ENCODE results near the gene TRAF3IP3.

TRAF3IP3 gene

GRCh38 chr1:209738270-209738669 is 17.6 kb upstream of the TRAF3IP3 start:
- no peak for DNase-seq (ENCODE audit: low read depth in 2 of 2)

GRCh38 chr1:209741193-209741592 is 14.7 kb upstream of the TRAF3IP3 start:
- no peak for DNase-seq (ENCODE audit: low read depth in 2 of 2)

GRCh38 chr1:209741889-209742288 is 14.0 kb upstream of the TRAF3IP3 start:
- DNase-seq (ENCODE audit: low read depth in 2 of 2) = no peak

GRCh38 chr1:209742409-209743144 is 13.3 kb upstream of the TRAF3IP3 start:
- no peak for DNase-seq (ENCODE audit: low read depth in 2 of 2)

- no peak for DNase-seq (ENCODE audit: low read depth in 2 of 2)
Measured at GRCh38 chr1:209743145-209743482, 12.7 kb upstream of the TRAF3IP3 start.

- no peak for DNase-seq (ENCODE audit: low read depth in 2 of 2)
Measured at GRCh38 chr1:209746451-209747165, 9.2 kb upstream of the TRAF3IP3 start.

GRCh38 chr1:209747580-209748262 is 8.1 kb upstream of the TRAF3IP3 start:
- peak; percentile 57 to 71 for DNase-seq (ENCODE audit: low read depth in 2 of 2)

GRCh38 chr1:209748620-209749019 is 7.2 kb upstream of the TRAF3IP3 start:
- DNase-seq (ENCODE audit: low read depth in 2 of 2) = no peak

- no peak for DNase-seq (ENCODE audit: low read depth in 2 of 2)
Measured at GRCh38 chr1:209749205-209749604, 6.6 kb upstream of the TRAF3IP3 start.

- DNase-seq (ENCODE audit: low read depth in 2 of 2) = no peak
Measured at GRCh38 chr1:209749670-209750323, 6.1 kb upstream of the TRAF3IP3 start.

GRCh38 chr1:209751627-209752231 is 4.1 kb upstream of the TRAF3IP3 start:
- DNase-seq (ENCODE audit: low read depth in 2 of 2) = no peak

GRCh38 chr1:209752890-209753289 is 3.0 kb upstream of the TRAF3IP3 start:
- DNase-seq (ENCODE audit: low read depth in 2 of 2) = no peak

- DNase-seq (ENCODE audit: low read depth in 2 of 2) = no peak
Measured at GRCh38 chr1:209755256-209755655, 597 bp upstream of the TRAF3IP3 start.

- DNase-seq (ENCODE audit: low read depth in 2 of 2) = no peak
Measured at GRCh38 chr1:209756615-209757445, 977 bp downstream of the TRAF3IP3 start.

- DNase-seq (ENCODE audit: low read depth in 2 of 2) = no peak
Measured at GRCh38 chr1:209758400-209758799, 2.5 kb downstream of the TRAF3IP3 start.

- DNase-seq (ENCODE audit: low read depth in 2 of 2) = no peak
Measured at GRCh38 chr1:209759829-209760359, 4.0 kb downstream of the TRAF3IP3 start.

GRCh38 chr1:209761011-209761635 is 5.3 kb downstream of the TRAF3IP3 start:
- no peak for DNase-seq (ENCODE audit: low read depth in 2 of 2)

GRCh38 chr1:209766051-209766450 is 10.2 kb downstream of the TRAF3IP3 start:
- no peak for DNase-seq (ENCODE audit: low read depth in 2 of 2)

- DNase-seq (ENCODE audit: low read depth in 2 of 2) = no peak
Measured at GRCh38 chr1:209767096-209767495, 11.2 kb downstream of the TRAF3IP3 start.

GRCh38 chr1:209767706-209768105 is 11.9 kb downstream of the TRAF3IP3 start:
- no peak for DNase-seq (ENCODE audit: low read depth in 2 of 2)

Data from stimulated activated CD8-positive, alpha-beta memory T cell treated with anti-CD3 and anti-CD28 coated beads, Interleukin-7, amount 100 ng/mL, for 4 hours (primary cell).